ENCODE data around the gene NOS3.

DNA sequence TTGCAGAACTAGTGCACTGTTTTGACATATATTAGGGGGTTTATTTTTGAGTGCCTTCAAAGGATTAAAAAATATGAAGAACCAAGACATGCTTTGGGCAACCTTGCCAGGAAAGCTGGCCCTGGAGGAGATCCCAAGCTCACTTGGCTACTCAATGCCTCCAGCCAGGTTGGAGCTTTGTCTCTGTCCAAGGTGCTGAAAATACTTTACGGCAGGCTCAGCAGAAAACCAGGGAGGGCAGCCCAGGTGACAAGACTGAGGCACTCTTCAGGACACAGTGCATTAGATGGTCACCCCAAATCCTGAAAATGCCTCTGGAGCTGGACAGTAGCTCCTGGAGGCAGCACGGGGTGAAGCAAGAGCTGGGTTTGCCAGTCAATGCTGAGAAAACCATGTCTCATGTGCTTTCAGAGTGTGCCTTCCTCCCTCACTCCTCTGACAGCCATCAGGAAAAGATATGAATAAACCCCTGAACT is 6.9 kb upstream of the NOS3 start:
- TF ChIP-seq POLR2AphosphoS5 (IDR thresholded peaks at IDR 0.05) (no peak), POLR2A (IDR thresholded peaks at IDR 0.05) (no peak), EP300 (IDR thresholded peaks at IDR 0.05) (no peak)
- TF ChIP-seq, protein P1, sequence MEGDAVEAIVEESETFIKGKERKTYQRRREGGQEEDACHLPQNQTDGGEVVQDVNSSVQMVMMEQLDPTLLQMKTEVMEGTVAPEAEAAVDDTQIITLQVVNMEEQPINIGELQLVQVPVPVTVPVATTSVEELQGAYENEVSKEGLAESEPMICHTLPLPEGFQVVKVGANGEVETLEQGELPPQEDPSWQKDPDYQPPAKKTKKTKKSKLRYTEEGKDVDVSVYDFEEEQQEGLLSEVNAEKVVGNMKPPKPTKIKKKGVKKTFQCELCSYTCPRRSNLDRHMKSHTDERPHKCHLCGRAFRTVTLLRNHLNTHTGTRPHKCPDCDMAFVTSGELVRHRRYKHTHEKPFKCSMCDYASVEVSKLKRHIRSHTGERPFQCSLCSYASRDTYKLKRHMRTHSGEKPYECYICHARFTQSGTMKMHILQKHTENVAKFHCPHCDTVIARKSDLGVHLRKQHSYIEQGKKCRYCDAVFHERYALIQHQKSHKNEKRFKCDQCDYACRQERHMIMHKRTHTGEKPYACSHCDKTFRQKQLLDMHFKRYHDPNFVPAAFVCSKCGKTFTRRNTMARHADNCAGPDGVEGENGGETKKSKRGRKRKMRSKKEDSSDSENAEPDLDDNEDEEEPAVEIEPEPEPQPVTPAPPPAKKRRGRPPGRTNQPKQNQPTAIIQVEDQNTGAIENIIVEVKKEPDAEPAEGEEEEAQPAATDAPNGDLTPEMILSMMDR (IDR thresholded peaks at IDR 0.05), result no peak
